ENCODE results near the gene TIMM50. TPM values are rescaled to one million over a fixed set of nuclear protein-coding genes. Genes with fewer than 3 reads are reported as not detected.
A peak's percentile ranks its signal among the peaks of the same experiment; 100 is the strongest.

TIMM50 gene
- polyA plus RNA-seq, 1 of the 3 experiments (the other 2 are of a cell fraction): 98.1 TPM

DNA sequence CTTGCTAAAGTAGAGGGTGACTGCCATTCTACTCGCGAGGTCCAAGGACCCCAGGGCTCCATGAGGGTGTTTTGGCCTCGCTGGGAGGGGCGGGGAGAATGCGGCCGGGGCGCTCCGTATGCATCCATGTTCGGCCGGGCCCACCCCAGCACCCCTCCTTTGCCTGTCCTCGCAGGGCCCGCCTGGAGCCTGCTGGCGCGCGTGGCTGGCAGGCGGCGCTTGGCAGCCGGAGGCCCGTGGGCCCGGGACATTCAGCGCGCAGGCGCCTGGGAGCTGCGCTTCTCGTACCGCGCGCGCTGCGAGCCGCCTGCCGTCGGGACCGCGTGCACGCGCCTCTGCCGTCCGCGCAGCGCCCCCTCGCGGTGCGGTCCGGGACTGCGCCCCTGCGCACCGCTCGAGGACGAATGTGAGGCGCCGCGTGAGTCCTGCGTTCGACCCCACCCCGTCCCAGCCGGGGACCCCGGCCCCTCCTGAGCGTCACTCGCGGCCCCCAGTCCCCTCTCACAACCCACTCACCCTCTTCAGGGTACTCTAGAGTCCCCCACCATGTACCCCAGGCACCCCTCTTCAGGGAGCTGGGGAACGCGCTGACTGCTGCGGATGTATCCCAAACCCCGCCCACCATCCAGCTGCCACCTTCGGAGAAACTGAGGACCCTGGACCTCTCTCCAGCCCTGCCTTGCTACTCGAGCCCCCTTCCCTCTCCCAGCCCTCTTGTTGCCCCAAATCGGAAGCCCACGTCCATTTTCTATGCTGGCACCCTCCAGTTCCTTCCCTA, 22.2 kb downstream of the TIMM50 start:
- Histone ChIP-seq H3K9ac (no peak overlapping the region), H3K9me3 (no peaks in the 10 kb centered on the region), H3K9me2 (no peaks in the 10 kb centered on the region), H3K36me3 (replicated peaks in 1 of 2; ENCODE audit: control insufficient read depth in 1 of 2, insufficient read depth in 2 of 2, low read length in 1 of 2) (no peaks in the 10 kb centered on the region), H3K27me3 (ENCODE audit: insufficient read depth) (no peaks in the 10 kb centered on the region; the same call in 1 of the 2 replicates), H4K20me1 (ENCODE audit: insufficient read depth) (no peaks in the 10 kb centered on the region), H3K79me2 (ENCODE audit: insufficient read depth) (no peaks in the 10 kb centered on the region), H3F3A (replicated peaks; ENCODE audit: insufficient read depth) (no peaks in the 10 kb centered on the region), H3K4me3 (ENCODE audit: low read depth in 2 of 2, low read length in 1 of 2) (peak overlapping the region in 1 of 2 experiments; percentile 35; a peak in 1 of 4 replicates), H3K27ac (ENCODE audit: low read depth in 2 of 2, low read length in 1 of 2) (no peak overlapping the region), H2AFZ (ENCODE audit: low read depth) (peak overlapping the region; percentile 68; the same call in 1 of the 2 replicates), H3K4me2 (no peak overlapping the region), H3K4me1 (ENCODE audit: control insufficient read depth in 1 of 2, insufficient read depth in 2 of 2, low read depth in 1 of 2, low read length in 1 of 2) (peaks cover 0 to 10% of the 10 kb centered on the region in 2 experiments; a peak in 1 of 4 replicates)
- POLR2A ChIA-PET: interaction anchor here (0.6 kb wide), 1 partner anchor 1890 kb away, joined by 5 read pairs; no protein-coding TSS in a partner anchor
- WGBS (ENCODE audit: low lambda C conversion rate): 71% methylated on average over 13 of the region's 69 CpGs
- CTCF ChIA-PET: interaction anchor here (0.6 to 2.0 kb wide), 11 partner anchors 9 to 89 kb away, joined by 3 to 7 read pairs (median 4); partner anchors contain the start of genes EID2B and SELENOV
- peak; percentile 91 for DNase-seq
- TF ChIP-seq MEF2A (IDR thresholded peaks at IDR 0.05; ENCODE audit: borderline replicate concordance, low read depth) (no peak), GABPA (IDR thresholded peaks at IDR 0.05; ENCODE audit: low read depth) (no peak), EP300 (IDR thresholded peaks at IDR 0.05; ENCODE audit: borderline replicate concordance in 1 of 2, low read depth in 1 of 2, low read length in 1 of 2) (no peak), RFX5 (IDR thresholded peaks at IDR 0.05; ENCODE audit: low read length) (no peak), TCF12 (IDR thresholded peaks at IDR 0.05) (no peak), EZH2phosphoT487 (IDR thresholded peaks at IDR 0.05; ENCODE audit: borderline replicate concordance, low read depth) (no peak), NFIC (IDR thresholded peaks at IDR 0.05; ENCODE audit: borderline replicate concordance) (no peak), RCOR1 (IDR thresholded peaks at IDR 0.05; ENCODE audit: low read length) (no peak), NRF1 (IDR thresholded peaks at IDR 0.05; ENCODE audit: low read depth, low read length) (peak; percentile 64), SMC3 (IDR thresholded peaks at IDR 0.05; ENCODE audit: low read depth, low read length) (0 out of 2 replicates have a peak, but pooled peaks have one; percentile 12), MXI1 (IDR thresholded peaks at IDR 0.05; ENCODE audit: low read depth, low read length) (no peak)
- TF ChIP-seq, protein P1, sequence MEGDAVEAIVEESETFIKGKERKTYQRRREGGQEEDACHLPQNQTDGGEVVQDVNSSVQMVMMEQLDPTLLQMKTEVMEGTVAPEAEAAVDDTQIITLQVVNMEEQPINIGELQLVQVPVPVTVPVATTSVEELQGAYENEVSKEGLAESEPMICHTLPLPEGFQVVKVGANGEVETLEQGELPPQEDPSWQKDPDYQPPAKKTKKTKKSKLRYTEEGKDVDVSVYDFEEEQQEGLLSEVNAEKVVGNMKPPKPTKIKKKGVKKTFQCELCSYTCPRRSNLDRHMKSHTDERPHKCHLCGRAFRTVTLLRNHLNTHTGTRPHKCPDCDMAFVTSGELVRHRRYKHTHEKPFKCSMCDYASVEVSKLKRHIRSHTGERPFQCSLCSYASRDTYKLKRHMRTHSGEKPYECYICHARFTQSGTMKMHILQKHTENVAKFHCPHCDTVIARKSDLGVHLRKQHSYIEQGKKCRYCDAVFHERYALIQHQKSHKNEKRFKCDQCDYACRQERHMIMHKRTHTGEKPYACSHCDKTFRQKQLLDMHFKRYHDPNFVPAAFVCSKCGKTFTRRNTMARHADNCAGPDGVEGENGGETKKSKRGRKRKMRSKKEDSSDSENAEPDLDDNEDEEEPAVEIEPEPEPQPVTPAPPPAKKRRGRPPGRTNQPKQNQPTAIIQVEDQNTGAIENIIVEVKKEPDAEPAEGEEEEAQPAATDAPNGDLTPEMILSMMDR (IDR thresholded peaks at IDR 0.05): peak; percentile 63
- TF ChIP-seq, protein P2, sequence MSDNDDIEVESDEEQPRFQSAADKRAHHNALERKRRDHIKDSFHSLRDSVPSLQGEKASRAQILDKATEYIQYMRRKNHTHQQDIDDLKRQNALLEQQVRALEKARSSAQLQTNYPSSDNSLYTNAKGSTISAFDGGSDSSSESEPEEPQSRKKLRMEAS (IDR thresholded peaks at IDR 0.05; ENCODE audit: low read depth): peak; percentile 93
- TF ChIP-seq, protein P3, sequence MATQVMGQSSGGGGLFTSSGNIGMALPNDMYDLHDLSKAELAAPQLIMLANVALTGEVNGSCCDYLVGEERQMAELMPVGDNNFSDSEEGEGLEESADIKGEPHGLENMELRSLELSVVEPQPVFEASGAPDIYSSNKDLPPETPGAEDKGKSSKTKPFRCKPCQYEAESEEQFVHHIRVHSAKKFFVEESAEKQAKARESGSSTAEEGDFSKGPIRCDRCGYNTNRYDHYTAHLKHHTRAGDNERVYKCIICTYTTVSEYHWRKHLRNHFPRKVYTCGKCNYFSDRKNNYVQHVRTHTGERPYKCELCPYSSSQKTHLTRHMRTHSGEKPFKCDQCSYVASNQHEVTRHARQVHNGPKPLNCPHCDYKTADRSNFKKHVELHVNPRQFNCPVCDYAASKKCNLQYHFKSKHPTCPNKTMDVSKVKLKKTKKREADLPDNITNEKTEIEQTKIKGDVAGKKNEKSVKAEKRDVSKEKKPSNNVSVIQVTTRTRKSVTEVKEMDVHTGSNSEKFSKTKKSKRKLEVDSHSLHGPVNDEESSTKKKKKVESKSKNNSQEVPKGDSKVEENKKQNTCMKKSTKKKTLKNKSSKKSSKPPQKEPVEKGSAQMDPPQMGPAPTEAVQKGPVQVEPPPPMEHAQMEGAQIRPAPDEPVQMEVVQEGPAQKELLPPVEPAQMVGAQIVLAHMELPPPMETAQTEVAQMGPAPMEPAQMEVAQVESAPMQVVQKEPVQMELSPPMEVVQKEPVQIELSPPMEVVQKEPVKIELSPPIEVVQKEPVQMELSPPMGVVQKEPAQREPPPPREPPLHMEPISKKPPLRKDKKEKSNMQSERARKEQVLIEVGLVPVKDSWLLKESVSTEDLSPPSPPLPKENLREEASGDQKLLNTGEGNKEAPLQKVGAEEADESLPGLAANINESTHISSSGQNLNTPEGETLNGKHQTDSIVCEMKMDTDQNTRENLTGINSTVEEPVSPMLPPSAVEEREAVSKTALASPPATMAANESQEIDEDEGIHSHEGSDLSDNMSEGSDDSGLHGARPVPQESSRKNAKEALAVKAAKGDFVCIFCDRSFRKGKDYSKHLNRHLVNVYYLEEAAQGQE (IDR thresholded peaks at IDR 0.05; ENCODE audit: low read depth, low read length): 0 out of 2 replicates have a peak, but pooled peaks have one; percentile 21
- TF ChIP-seq, protein P4, sequence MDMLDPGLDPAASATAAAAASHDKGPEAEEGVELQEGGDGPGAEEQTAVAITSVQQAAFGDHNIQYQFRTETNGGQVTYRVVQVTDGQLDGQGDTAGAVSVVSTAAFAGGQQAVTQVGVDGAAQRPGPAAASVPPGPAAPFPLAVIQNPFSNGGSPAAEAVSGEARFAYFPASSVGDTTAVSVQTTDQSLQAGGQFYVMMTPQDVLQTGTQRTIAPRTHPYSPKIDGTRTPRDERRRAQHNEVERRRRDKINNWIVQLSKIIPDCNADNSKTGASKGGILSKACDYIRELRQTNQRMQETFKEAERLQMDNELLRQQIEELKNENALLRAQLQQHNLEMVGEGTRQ (IDR thresholded peaks at IDR 0.05; ENCODE audit: borderline replicate concordance, low read depth, low read length): no peak
- TF ChIP-seq, protein P5, sequence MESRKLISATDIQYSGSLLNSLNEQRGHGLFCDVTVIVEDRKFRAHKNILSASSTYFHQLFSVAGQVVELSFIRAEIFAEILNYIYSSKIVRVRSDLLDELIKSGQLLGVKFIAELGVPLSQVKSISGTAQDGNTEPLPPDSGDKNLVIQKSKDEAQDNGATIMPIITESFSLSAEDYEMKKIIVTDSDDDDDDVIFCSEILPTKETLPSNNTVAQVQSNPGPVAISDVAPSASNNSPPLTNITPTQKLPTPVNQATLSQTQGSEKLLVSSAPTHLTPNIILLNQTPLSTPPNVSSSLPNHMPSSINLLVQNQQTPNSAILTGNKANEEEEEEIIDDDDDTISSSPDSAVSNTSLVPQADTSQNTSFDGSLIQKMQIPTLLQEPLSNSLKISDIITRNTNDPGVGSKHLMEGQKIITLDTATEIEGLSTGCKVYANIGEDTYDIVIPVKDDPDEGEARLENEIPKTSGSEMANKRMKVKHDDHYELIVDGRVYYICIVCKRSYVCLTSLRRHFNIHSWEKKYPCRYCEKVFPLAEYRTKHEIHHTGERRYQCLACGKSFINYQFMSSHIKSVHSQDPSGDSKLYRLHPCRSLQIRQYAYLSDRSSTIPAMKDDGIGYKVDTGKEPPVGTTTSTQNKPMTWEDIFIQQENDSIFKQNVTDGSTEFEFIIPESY (IDR thresholded peaks at IDR 0.05; ENCODE audit: borderline replicate concordance, low read depth): no peak
